ENCODE data around the gene BCORL1.

BCORL1 gene

GRCh38 chrX:130015181-130015580 lies 32.7 kb downstream of the BCORL1 start:
- no peak for DNase-seq

GRCh38 chrX:130018143-130018542 lies 35.7 kb downstream of the BCORL1 start:
- no peak for DNase-seq

- no peak for DNase-seq
Measured at GRCh38 chrX:130020661-130021324, 38.4 kb downstream of the BCORL1 start.

- peak; percentile 87 to 89 for DNase-seq
Measured at GRCh38 chrX:130024127-130024526, 41.7 kb downstream of the BCORL1 start.

DNA sequence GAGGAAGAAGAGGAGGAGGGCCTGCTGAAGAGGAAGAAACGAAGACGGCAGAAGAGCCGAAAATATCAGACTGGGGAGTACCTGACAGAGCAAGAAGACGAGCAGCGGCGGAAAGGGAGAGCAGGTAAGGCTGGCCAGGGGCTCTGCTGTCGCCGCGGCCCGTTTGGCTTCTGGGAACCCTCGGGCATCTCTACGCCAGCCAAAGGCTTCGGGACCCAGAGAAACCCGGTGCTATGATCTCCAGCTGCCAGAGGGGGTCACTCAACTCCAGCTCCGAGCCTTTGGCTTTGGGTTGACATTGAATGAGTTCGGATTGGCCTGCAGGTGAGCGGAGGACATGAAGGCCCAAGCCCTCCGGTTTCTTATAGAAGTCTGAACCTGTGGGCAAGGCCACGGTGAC lies 42.8 kb downstream of the BCORL1 start:
- DNase-seq, result no peak

- DNase-seq, result no peak
Measured at GRCh38 chrX:130027569-130027968, 45.1 kb downstream of the BCORL1 start.

DNA sequence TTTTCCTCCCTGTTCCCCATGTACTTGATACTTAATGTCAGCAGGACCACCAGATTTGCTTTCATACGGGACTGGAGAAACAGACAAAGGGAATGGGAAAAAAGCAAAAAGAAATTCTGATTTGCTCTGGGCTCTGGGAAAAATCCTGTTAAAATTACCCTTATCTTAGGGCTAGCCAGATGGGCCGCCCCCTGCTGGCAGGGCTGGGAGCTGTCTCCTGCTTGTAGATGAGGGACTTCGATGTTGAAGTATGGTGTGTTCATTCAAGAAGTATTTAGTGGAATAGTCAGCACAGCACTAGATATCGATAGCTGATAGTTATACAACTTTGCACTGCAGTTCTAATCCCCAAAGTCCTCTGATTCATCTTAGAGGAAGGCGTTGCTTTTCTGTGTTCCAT lies 45.8 kb downstream of the BCORL1 start:
- DNase-seq, result peak; percentile 23 to 45

DNA sequence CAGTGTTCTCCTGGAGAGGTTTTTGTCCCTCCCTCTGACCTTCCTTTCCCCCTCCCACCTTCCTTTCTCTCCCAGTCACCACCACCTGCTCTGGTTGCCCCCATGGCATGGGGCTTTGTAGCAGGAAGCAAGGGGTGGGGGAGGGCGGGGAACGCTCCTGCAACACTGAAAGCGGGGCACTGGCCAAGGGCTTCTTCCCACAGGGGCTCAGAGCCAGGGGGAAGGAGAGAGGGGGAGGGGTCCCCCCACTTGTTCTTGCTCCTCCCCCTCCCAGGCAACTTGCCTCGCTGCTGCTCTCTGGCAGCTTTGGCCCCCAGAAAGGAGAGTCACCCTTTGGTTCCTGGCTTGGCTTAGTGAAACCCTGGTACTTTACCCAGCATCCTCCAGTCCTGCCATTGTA lies 48.4 kb downstream of the BCORL1 start:
- DNase-seq, result no peak

DNA sequence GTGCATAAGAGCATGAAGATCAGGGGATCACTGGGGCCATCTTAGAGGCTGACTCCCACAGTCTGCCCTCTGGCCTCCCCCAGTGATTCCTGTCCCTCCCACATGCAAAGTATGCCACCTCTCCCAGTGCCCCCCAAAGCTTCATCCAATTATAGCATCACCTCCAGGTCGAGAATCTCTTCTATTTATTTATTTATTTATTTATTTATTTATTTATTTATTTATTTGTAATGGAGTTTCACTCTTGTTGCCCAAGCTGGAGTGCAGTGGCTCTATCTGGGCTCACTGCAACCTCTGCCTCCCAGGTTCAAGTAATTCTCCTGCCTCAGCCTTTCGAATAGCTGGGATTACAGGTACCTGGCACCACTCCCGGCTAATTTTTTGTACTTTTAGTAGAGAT lies 50.1 kb downstream of the BCORL1 start:
- DNase-seq, result no peak

DNA sequence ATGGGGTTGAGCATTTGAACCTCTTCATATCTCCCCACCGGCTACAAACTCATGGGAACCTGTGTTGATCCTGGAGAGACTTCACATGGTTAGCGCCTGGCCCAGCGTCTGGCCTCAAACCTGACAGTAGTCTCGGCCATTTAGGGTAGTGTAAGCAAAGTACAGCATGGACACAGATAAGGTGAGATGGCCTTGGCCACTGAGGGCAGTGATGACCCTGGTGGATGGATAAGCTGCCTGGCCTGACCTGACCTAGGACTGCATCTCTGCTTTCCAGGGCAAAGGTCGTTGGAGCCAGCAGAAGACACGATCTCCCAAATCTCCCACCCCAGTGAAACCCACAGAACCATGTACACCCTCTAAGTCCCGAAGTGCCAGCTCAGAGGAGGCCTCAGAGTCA lies 51.7 kb downstream of the BCORL1 start:
- DNase-seq, result no peak

GRCh38 chrX:130039847-130040246 lies 57.4 kb downstream of the BCORL1 start:
- DNase-seq, result no peak

DNA sequence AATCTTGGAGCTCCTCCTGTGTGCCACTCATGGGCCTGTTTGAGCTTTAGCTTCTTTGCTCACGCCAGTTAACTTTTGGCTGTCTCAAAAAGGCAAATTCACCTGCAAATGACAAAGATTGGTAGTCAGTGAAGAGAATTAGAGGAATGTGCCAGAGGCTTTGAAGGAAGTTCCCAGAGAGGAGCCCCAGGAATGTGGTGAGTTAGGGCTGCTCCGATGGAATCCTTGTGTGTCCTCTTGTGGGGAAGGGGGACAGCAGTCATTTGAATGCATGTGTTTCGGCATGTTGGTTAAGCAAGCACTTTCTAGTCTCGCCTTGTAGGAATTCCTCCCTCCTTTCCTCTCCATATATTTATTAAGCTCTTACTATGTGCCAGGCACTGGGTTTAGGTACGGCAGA lies 65.0 kb downstream of the BCORL1 start:
- no peak for DNase-seq

- DNase-seq, result no peak
Measured at GRCh38 chrX:130048686-130049222, 66.3 kb downstream of the BCORL1 start.

DNA sequence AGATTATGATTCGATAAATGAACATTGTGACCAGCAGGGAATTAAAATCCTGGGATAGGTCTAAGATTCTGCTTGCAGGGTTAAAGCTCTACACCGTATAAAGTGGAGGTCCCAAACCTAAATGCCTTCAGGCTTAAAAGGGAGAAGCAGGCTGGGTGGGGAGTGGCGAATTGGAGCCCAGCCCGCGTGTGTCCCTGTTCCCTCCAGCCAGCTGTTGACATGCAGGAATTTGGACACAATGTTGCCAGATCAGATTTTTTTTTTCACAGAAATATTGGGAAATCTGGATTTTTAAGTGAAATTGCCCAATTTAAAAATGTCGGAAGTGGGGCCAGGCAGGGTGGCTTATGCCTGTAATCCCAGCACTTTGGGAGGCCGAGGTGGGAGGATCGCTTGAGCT lies 67.4 kb downstream of the BCORL1 start:
- no peak for DNase-seq

DNA sequence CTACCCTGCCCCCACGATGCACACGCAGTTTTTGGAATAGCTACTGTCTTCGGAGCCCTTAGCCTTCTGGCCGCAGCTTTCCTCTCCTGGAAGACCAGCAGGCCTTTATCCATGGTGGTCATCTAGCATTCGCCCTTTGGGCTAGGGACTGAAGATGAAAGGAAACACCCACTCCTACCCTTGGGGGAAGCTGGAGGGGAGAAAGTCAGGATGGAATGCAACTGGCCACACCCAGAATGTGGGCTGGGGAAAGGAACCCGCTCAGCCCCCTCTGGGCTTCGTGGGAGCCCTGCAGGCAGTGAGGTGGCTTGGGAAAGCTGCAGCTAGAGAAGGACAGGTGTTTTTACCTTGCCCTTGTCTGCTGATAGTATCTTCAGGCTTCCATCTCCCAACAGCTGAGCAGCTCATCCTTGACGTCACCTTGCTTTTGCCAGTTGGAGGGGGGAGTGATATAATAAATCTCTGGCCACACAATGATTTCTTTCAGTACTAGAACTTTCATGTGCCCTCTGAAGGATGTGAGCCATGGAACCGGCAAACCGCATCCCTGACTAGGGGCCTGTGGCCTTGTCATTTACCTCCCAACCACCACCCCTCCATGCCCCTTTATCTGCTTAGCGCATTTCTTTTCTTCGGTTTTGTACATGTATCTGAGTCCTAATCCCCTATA lies 68.9 kb downstream of the BCORL1 start:
- no peak for DNase-seq

DNA sequence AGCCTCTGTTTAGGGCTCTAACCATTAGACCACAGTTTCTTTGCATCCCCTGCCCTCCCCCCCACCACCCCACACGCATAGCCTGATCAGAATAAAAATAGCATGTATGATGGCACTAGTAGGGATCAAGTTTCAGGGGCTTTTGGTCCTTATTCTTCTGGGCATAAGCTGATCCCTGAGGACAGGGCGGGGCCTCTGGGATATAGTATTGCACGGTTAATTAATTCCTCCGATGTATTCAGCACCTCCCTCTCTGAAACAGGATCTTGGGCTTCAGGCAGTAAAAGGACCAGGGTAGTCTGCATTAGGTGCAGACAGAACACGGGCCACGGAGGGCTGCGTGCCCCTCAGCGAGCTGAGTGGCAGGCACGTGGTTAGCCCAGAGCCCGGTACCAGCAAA lies 70.8 kb downstream of the BCORL1 start:
- DNase-seq, result no peak

GRCh38 chrX:130055103-130055502 lies 72.7 kb downstream of the BCORL1 start:
- DNase-seq, result no peak

- no peak for DNase-seq
Measured at GRCh38 chrX:130055899-130056298, 73.5 kb downstream of the BCORL1 start.

DNA sequence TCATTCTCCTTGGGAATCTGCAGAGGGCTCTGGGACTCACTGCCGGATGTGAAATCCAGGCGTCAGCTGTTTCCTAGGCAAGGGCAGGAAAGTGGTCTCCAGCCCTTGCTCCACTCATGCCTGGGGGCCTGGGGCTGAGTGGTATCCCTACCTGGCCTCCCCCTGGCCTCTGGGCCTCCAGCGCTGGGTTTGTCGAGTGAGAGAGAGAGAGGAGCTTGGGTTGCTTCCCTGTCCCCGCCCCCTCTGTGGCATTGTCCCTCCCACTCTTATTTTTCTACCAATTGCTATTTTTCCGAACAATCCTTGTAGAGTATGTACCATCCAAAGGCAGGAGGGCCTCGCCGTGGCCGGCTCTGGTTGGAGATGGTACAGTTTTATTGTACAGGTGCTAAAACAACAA lies 74.8 kb downstream of the BCORL1 start:
- DNase-seq, result no peak

DNA sequence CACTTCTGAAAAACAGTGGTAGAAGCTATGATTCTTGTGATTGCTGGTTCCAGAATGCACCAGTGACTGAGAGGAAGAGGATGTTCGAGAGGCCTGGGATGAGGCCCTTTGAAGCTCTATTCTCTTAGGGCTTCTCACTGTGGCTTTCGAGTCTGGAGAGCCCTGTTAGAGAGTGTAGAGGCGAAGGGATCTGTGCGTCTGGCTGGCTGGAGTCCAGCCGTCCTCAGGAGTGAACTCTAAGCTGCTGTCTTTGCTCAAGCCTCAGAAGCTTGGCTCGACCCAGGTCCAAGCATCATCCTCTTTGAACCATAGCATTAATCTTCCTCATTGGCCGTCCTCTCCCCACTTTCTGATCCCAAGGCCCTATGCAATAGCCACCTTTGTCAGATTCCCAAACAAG lies 76.2 kb downstream of the BCORL1 start:
- no peak for DNase-seq

DNA sequence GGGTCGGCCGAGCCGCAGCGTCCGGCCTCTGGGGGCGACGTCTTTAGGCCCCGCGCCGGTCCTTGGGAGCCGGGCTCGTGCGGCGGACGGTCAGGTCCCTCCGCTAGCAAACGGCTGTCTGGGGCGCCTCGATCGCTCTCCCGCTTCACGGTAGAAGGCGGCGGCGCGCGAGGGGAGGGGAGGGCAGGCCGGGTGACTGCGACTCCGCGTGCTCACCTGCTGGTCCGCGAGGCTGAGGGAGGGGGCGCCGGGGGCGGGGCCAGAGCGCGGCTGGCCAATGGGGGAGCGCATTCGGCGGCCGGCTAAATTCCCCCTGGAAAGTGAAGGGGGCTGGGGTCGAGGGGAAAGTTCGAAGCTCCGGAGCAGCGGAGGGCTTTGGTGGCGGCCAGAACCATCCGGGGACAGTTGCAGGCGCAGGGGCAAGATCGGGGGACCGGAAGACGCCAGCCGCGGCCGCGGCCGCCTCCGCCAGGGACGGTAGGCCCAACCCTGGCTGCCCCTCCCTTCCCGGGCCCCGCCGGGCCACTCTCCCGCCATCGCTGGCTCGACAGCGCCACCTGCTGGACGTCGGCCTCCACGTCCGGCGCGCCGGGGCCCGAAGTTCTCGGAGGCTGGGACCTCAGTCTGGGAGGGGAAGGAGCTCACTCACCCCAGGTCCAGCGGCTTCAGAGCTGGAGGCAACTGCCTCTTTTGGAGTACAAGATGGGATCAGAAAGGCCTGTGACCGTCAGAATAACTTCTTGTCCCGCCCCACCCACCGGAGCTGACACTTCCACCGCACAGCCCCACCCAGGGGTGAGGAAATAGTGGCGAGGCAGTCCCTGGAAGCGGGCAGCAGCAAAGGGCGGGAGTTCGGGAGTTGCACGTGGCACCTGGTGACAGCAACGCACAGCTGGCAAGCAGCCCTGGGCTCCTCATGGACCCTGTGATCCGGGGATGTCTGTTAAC lies 78.0 kb downstream of the BCORL1 start:
- DNase-seq, result peak; percentile 74 to 75

- DNase-seq, result no peak
Measured at GRCh38 chrX:130066975-130067615, 84.7 kb downstream of the BCORL1 start.

Measured in inflammatory macrophage (primary cell).